HUDEP-2 (cell line): ENCODE measurements around the gene DRC3.

ENCODE experiments used
- DNase-seq, 76 experiments: peaks; one replicate each; lab custom pipeline; 2025; ENCODE audit not compliant: unreplicated experiment in 76 of 76; lab: John Stamatoyannopoulos, UW

The DRC3 gene

GRCh38 chr17:18040261-18040858, 67.7 kb downstream of the DRC3 start:
- peak in 7 of 76 experiments; percentile 3 to 27 (median 17) for DNase-seq

GRCh38 chr17:18041776-18042175, 69.1 kb downstream of the DRC3 start:
- peak in 45 of 76 experiments; percentile 8 to 61 (median 36) for DNase-seq

- DNase-seq: peak in 72 of 76 experiments; percentile 24 to 90 (median 70)
Observed at GRCh38 chr17:18042983-18043382, 70.3 kb downstream of the DRC3 start.

DNA sequence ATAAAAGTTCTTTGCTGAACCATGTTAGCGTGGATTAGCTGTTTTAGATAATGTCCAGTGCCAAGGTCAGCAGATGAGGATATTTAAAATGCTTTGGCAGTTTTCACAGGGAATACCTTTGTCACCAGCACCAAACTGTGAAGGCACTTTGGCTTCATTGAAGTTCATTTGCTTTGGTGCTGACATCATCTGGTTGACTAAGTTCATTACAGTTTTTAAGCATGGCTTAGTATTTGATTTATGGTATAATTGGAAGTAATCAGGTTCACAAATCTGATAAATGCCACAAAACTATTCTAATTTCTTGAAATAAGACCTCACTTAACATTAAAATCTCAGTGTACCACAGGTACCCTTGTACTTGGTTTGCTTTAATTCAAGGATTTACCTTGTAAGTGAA, 70.8 kb downstream of the DRC3 start:
- peak in 13 of 76 experiments; percentile 15 to 46 (median 32) for DNase-seq

- no peak for DNase-seq
Observed at GRCh38 chr17:18044609-18045008, 71.9 kb downstream of the DRC3 start.

- no peak for DNase-seq
Observed at GRCh38 chr17:18045691-18046350, 73.2 kb downstream of the DRC3 start.

- no peak for DNase-seq
Observed at GRCh38 chr17:18055597-18055996, 82.9 kb downstream of the DRC3 start.

GRCh38 chr17:18056214-18056613, 83.6 kb downstream of the DRC3 start:
- DNase-seq: no peak

DNA sequence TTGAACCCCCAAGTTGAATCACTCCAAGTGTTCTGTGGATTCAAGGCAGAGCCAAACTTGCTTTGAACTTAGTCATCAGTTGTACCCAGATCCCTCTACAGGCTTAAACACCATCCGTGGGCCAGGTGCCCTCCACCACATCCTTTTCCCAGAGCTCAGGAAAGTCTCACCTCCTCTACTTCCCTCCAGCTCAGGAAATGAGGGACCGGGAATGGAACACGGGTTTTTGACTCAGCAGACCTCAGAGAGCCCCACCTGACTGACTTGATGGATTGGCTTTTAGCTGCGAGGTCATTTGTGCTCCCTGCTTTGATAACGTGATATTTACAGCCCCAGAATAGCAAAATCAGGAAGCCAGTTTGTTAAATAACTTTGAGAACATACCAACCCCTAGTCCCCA, 86.6 kb downstream of the DRC3 start:
- DNase-seq: no peak

DNA sequence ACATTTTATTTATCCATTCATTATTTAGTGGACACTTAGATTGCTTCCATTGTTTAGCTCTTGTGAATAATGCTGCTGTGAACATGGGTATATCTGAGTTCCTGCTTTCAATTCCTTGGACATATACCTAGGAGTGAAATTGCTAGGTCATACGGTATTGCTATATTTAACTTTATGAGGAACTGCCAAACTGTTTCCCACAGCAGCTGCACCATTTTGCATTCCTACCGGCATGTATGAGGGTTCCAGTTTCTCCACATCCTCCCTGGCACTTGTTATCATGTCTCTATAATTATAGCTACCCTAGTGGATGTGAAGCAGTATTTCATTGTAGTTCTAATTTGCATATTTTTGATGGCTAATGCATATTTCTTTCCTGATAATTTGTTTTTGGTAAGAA, 91.4 kb downstream of the DRC3 start:
- no peak for DNase-seq

GRCh38 chr17:18065546-18065945, 92.9 kb downstream of the DRC3 start:
- no peak for DNase-seq
